ENCODE data around the gene UXS1. TPM values are rescaled to one million over a fixed set of nuclear protein-coding genes. Genes with fewer than 3 reads are reported as not detected.

Gene UXS1
- total and polyA plus RNA-seq, 2 of the 8 experiments (the other 6 are each of a cell fraction or from before 2014, with no cell fraction given) = 44.5 to 63.4 TPM

- no peak overlapping the region for H4K91ac ChIP-seq (replicated peaks; ENCODE audit: insufficient read length, low read length)
- CTCF ChIA-PET (ENCODE audit: partially characterized antibody) = interaction anchor here (0.6 kb wide), 1 partner anchor 66 kb away, joined by 3 read pairs; no protein-coding TSS in a partner anchor
- TF ChIP-seq E2F6 (IDR thresholded peaks at IDR 0.05) (no peak), RXRA (IDR thresholded peaks at IDR 0.05; ENCODE audit: insufficient read depth, low read depth, low read length) (no peak), FOSL1 (IDR thresholded peaks at IDR 0.05; ENCODE audit: insufficient read depth, low read depth, low read length) (no peak), SUZ12 (IDR thresholded peaks at IDR 0.05; ENCODE audit: low read length) (no peak), BCL11A (IDR thresholded peaks at IDR 0.05; ENCODE audit: low read depth in 2 of 2, low read length in 2 of 2) (no peak), GABPA (IDR thresholded peaks at IDR 0.05; ENCODE audit: borderline replicate concordance, insufficient read depth, low read length) (no peak), SP4 (IDR thresholded peaks at IDR 0.05; ENCODE audit: low read length) (no peak), JUN (IDR thresholded peaks at IDR 0.05; ENCODE audit: low read depth, low read length) (no peak), EP300 (IDR thresholded peaks at IDR 0.05; ENCODE audit: borderline replicate concordance in 1 of 2, low read depth in 2 of 2, low read length in 2 of 2) (no peak), SP2 (IDR thresholded peaks at IDR 0.05; ENCODE audit: low read length) (no peak)
- H2AK5ac ChIP-seq (ENCODE audit: low read depth, low read length) = no peak overlapping the region
- POLR2A ChIA-PET (ENCODE audit: partially characterized antibody) = no interaction called here
- no peak overlapping the region for H2BK20ac ChIP-seq (ENCODE audit: low read length)
- no peak for FAIRE-seq
- no peak overlapping the region for H3K18ac ChIP-seq (ENCODE audit: extremely low read depth, low read length)
- no peak overlapping the region for H2AFZ ChIP-seq (ENCODE audit: low read length)
- no peaks in the 10 kb centered on the region for H3K79me1 ChIP-seq (ENCODE audit: low read depth, low read length)
- H3K27ac ChIP-seq (ENCODE audit: low read depth, low read length) = no peak overlapping the region
- H2BK12ac ChIP-seq (ENCODE audit: low read depth, low read length) = no peak overlapping the region
- DNase-seq (ENCODE audit: low read depth in 1 of 2, low spot score in 2 of 2) = no peak
- H3K4me1 ChIP-seq (replicated peaks in 1 of 4; ENCODE audit: control insufficient read depth in 3 of 4, insufficient read depth in 4 of 4, low read length in 3 of 4) = peaks cover 0 to 4% (median 2%) of the 10 kb centered on the region in 4 experiments; a peak in 3 of 7 replicates
- no peak overlapping the region for H4K5ac ChIP-seq (ENCODE audit: insufficient read length, low read depth, low read length)
- no peak overlapping the region for H2BK15ac ChIP-seq (ENCODE audit: low read length)
- H3K9me3 ChIP-seq (ENCODE audit: insufficient read depth in 2 of 2, low read depth in 1 of 2, low read length in 1 of 2) = no peaks in the 10 kb centered on the region
- H4K20me1 ChIP-seq (replicated peaks in 1 of 2; ENCODE audit: control insufficient read depth in 1 of 2, insufficient read depth in 2 of 2, low read length in 2 of 2) = no peaks in the 10 kb centered on the region
- H3K36me3 ChIP-seq (ENCODE audit: control insufficient read depth in 2 of 4, insufficient read depth in 4 of 4, low read length in 3 of 4) = no peaks in the 10 kb centered on the region
- H3K56ac ChIP-seq (replicated peaks; ENCODE audit: insufficient read length, low read depth, low read length) = no peak overlapping the region
- 85% methylated on average over 6 of the region's 6 CpGs; no CpG with 5 or more reads in 1 of the 2 experiments for WGBS, 2 experiments (ENCODE audit: extremely low coverage in 1 of 2, insufficient coverage in 1 of 2, insufficient read length in 1 of 2, insufficient replicate concordance in 2 of 2, low coverage in 1 of 2, low lambda C conversion rate in 2 of 2, missing lambda C conversion rate in 1 of 2)
- H3K4me3 ChIP-seq (ENCODE audit: extremely low read depth in 1 of 4, insufficient read depth in 2 of 4, low read depth in 3 of 4, low read length in 4 of 4) = no peak overlapping the region
- H3K79me2 ChIP-seq (ENCODE audit: control insufficient read depth in 1 of 2, insufficient read depth in 2 of 2, low read length in 2 of 2) = no peaks in the 10 kb centered on the region
- no peak overlapping the region for H3K4ac ChIP-seq (replicated peaks; ENCODE audit: insufficient read length, low read depth, low read length)
- H4K8ac ChIP-seq (ENCODE audit: extremely low read depth, insufficient read depth, low read length) = no peak overlapping the region
- no peak overlapping the region for H3K9ac ChIP-seq (replicated peaks in 1 of 4; ENCODE audit: extremely low read depth in 1 of 4, low read depth in 3 of 4, low read length in 3 of 4)
- no peak overlapping the region for H2BK120ac ChIP-seq (replicated peaks; ENCODE audit: low read depth, low read length)
- H3K23me2 ChIP-seq (ENCODE audit: low read depth, low read length) = no peaks in the 10 kb centered on the region
- H3K14ac ChIP-seq (ENCODE audit: insufficient read length) = no peak overlapping the region
- no peak overlapping the region for H3K4me2 ChIP-seq (ENCODE audit: insufficient read depth in 1 of 2, low read depth in 2 of 2, low read length in 2 of 2)
- H3K27me3 ChIP-seq (replicated peaks in 1 of 4; ENCODE audit: control insufficient read depth in 3 of 4, extremely low read depth in 1 of 4, insufficient read depth in 3 of 4, low read length in 3 of 4) = no peaks in the 10 kb centered on the region; a peak in 1 of 7 replicates
- H3K23ac ChIP-seq (ENCODE audit: insufficient read length) = no peak overlapping the region
- H2BK5ac ChIP-seq (ENCODE audit: low read depth, low read length) = no peak overlapping the region
Measured at GRCh38 chr2:106080959-106081358, 113.1 kb downstream of the UXS1 start.

Measured in H1 (cell line).